Upper lobe of left lung (tissue), 6 donors: Measurements from ENCODE around the gene STK10. TPM values are rescaled to one million over a fixed set of nuclear protein-coding genes. Genes with fewer than 3 reads are reported as not detected.

Experiments
- ATAC-seq, 2 donors: fragments of 200-7000 bp; cut with Tn5 transposase; one replicate each; pipeline ENCODE4 v1.9.1; 2022; ENCODE audit warnings: mild to moderate bottlenecking in 2 of 2, moderate library complexity in 2 of 2; ENCODE audit not compliant: low FRiP score in 2 of 2
- DNase-seq, 2 donors: peaks; one replicate each; pipeline ENCODE4 v3.0.0-alpha.2; 2019 to 2020
- H3K27ac ChIP-seq, 4 donors: fragments of 200-600 bp; sonication (generic); one replicate each; pipeline ENCODE4 v1.5.1; 2016 to 2019
- H3K27me3 ChIP-seq, 4 donors: fragments of 200-600 bp; sonication (generic); one replicate each; pipeline ENCODE4 v1.5.1; 2017 to 2019
- H3K36me3 ChIP-seq, 4 donors: fragments of 200-600 bp; sonication (generic); one replicate each; pipeline ENCODE4 v1.5.1; 2016 to 2019
- H3K4me1 ChIP-seq, 4 donors: fragments of 200-600 bp; sonication (generic); one replicate each; pipeline ENCODE4 v1.5.1; 2018 to 2019
- H3K4me3 ChIP-seq, 4 donors: fragments of 200-600 bp; sonication (generic); one replicate each; pipeline ENCODE4 v1.5.1; 2017 to 2019; ENCODE audit warnings: mild to moderate bottlenecking in 2 of 4, moderate library complexity in 1 of 4
- H3K9me3 ChIP-seq, 4 donors: fragments of 200-600 bp; sonication (generic); one replicate each; pipeline ENCODE4 v1.5.1; 2018 to 2019
- EP300 ChIP-seq, 4 donors: sonication (generic); formaldehyde crosslinking; IDR thresholded peaks; one replicate each; pipeline ENCODE4 v1.5.1; 2017; ENCODE audit warnings: antibody characterized with exemption in 4 of 4, control low read depth in 2 of 4
- POLR2A ChIP-seq, 4 donors: fragments of 450-650 bp; IDR thresholded peaks; one replicate each; pipeline ENCODE4 v1.5.1; 2016 to 2017; ENCODE audit warnings: antibody characterized with exemption in 4 of 4, mild to moderate bottlenecking in 2 of 4
- POLR2AphosphoS5 ChIP-seq, 2 donors: sonication (generic); formaldehyde crosslinking; IDR thresholded peaks; one replicate each; pipeline ENCODE4 v1.5.1; 2017; ENCODE audit warnings: antibody characterized with exemption in 2 of 2
- WGBS, 2 donors: methylation state at CpG; one replicate each; pipeline ENCODE4 v1.1.5; 2017 to 2018; 5-methylcytosine and 5-hydroxymethylcytosine counted together
- total RNA-seq, 6 donors: library from RNA; depleted of rRNA in 4 of 6; stranded (reverse); fragments of >200 nt in 4 of 6; gene quantifications; one replicate each; pipeline versions ENCODE4 v1.1.0 to v1.2.1, GENCODE V29; 2016 to 2021
- TF ChIP-seq, protein P1 (sequence below), 6 experiments: fragments of 450-650 bp in 4 of 6; fragments of 200-600 bp in 2 of 6; sonication (generic) in 2 of 6; IDR thresholded peaks; one replicate each; pipeline ENCODE4 v1.5.1; 2016 to 2019; ENCODE audit warnings: antibody characterized with exemption in 6 of 6
- donor health status: DM: no; HTN: no; CAD: no; lungs with moderate emphysema.
- donor health status: DM: no; HTN: yes; CAD: no; lungs with severe emphysema.

The STK10 gene
- total RNA-seq, 6 donors from 2014 or later, result 50.6 to 170 (median 60.5) TPM

DNA sequence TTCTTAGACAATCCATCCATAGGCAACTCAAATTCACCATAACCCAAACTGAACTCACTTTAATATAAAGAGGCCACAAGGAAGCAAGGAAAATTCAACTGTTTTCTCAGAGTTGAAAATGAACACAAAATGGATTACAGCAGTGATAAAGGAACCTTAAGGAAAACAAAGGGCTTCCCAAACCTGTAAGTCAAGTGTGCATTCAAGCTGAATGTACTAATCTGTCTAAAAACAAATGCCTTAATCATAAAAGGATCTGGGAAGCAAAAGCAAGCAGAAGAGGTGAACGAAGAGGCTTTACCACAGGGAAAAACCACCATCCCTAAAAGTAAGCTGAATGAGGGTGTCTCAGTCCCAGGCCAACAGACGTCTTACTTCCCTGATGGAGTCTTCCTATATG lies 195.2 kb downstream of the STK10 start:
- Histone ChIP-seq H3K4me1 (peaks cover 12 to 51% (median 18%) of the 10 kb centered on the region in 4 donors), H3K9me3 (no peaks in the 10 kb centered on the region), H3K36me3 (peaks cover 0 to 13% (median 0%) of the 10 kb centered on the region in 4 donors), H3K27me3 (no peaks in the 10 kb centered on the region), H3K27ac (no peak overlapping the region), H3K4me3 (no peak overlapping the region)
- WGBS, 2 donors, result 92 to 93% methylated on average over 2 of the region's 2 CpGs
- TF ChIP-seq EP300 (IDR thresholded peaks at IDR 0.05) (no peak), POLR2AphosphoS5 (IDR thresholded peaks at IDR 0.05) (no peak)
- ATAC-seq (no peak), DNase-seq (no peak)

DNA sequence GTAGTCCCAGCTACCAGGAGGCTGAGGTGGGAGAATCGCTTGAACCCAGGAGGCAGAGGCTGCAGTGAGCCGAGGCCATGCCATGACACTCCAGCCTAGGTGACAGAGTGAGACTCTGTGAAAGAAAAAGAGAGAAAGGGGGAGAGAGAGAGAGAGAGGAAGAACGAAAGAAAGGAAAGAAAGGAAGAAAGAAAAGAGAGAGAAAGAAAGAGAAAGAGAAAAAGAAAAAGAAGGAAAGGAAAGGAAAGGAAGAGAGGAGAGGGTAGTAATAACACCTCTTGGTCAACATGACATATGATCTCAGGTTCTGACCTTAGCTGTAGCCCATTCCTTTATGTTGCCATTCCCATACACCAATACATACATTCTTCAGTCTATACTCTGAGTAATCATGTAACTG lies 195.7 kb downstream of the STK10 start:
- no peak for DNase-seq
- ATAC-seq, result no peak
- no peak for TF ChIP-seq EP300 (IDR thresholded peaks at IDR 0.05)
- TF ChIP-seq, protein P1, sequence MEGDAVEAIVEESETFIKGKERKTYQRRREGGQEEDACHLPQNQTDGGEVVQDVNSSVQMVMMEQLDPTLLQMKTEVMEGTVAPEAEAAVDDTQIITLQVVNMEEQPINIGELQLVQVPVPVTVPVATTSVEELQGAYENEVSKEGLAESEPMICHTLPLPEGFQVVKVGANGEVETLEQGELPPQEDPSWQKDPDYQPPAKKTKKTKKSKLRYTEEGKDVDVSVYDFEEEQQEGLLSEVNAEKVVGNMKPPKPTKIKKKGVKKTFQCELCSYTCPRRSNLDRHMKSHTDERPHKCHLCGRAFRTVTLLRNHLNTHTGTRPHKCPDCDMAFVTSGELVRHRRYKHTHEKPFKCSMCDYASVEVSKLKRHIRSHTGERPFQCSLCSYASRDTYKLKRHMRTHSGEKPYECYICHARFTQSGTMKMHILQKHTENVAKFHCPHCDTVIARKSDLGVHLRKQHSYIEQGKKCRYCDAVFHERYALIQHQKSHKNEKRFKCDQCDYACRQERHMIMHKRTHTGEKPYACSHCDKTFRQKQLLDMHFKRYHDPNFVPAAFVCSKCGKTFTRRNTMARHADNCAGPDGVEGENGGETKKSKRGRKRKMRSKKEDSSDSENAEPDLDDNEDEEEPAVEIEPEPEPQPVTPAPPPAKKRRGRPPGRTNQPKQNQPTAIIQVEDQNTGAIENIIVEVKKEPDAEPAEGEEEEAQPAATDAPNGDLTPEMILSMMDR (IDR thresholded peaks at IDR 0.05), result no peak
- no peak for TF ChIP-seq POLR2A (IDR thresholded peaks at IDR 0.05)
- no peak for TF ChIP-seq POLR2AphosphoS5 (IDR thresholded peaks at IDR 0.05)
- H3K27me3 ChIP-seq, result no peaks in the 10 kb centered on the region
- no peak overlapping the region for H3K4me3 ChIP-seq
- H3K36me3 ChIP-seq, result peaks cover 0 to 13% (median 0%) of the 10 kb centered on the region in 4 donors
- no peaks in the 10 kb centered on the region for H3K9me3 ChIP-seq
- no peak overlapping the region for H3K27ac ChIP-seq
- 81 to 95% methylated on average over 3 of the region's 3 CpGs for WGBS, 2 donors
- H3K4me1 ChIP-seq, result peaks cover 12 to 46% (median 18%) of the 10 kb centered on the region in 4 donors

Other genes with a start within 250 kb of the STK10 start
- 10 to 100 TPM; 37.2 to 80.0 (median 48.9) TPM for gene FBXW11, start 181.6 kb downstream of the STK10 start, total RNA-seq
- gene EFCAB9, start 5.9 kb upstream of the STK10 start, total RNA-seq, result not detected
- gene UBTD2, start 95.5 kb upstream of the STK10 start, total RNA-seq, result 10 to 100 TPM in 5 of 6 donors, 1 to 10 TPM in 1; 9.4 to 22.3 (median 15.8) TPM